Fibroblast of lung (primary cell): ENCODE data around the gene SPG11. TPM values are rescaled to one million over a fixed set of nuclear protein-coding genes. Genes with fewer than 3 reads are reported as not detected.

ENCODE experiments used
- DNase-seq, 2 donors: peaks; one replicate each; pipeline versions ENCODE4 v3.0.0 to v3.0.0-alpha.2; 2010; ENCODE audit warnings: low read depth in 2 of 2
- H2AFZ ChIP-seq: 2 replicates; pipeline ENCODE4 v1.5.1; 2012; ENCODE audit warnings: low read length, control low read depth, inconsistent platforms
- H3K27ac ChIP-seq: 2 replicates; pipeline ENCODE4 v1.5.1; 2011; ENCODE audit warnings: low read length, control low read depth; ENCODE audit not compliant: insufficient read depth
- H3K27me3 ChIP-seq: 2 replicates; pipeline ENCODE4 v1.5.1; 2011; ENCODE audit warnings: mild to moderate bottlenecking, low read length; ENCODE audit not compliant: control insufficient read depth, insufficient read depth
- H3K36me3 ChIP-seq: 2 replicates; pipeline ENCODE4 v1.5.1; 2011; ENCODE audit warnings: low read length; ENCODE audit not compliant: control insufficient read depth, insufficient read depth
- H3K4me1 ChIP-seq: 2 replicates; pipeline ENCODE4 v1.5.1; 2011; ENCODE audit warnings: low read length; ENCODE audit not compliant: control insufficient read depth, insufficient read depth; ENCODE audit errors: extremely low read depth
- H3K4me2 ChIP-seq: 2 replicates; pipeline ENCODE4 v1.5.1; 2011; ENCODE audit warnings: low read length, control low read depth; ENCODE audit not compliant: insufficient read depth; ENCODE audit errors: extremely low read depth
- H3K4me3 ChIP-seq, 4 experiments: fragments of 200-600 bp in 1 of 4; sonication (generic) in 1 of 4; replicated peaks in 1 of 4; 2 replicates each; pipeline ENCODE4 v1.5.1; 2011 to 2016; ENCODE audit warnings: low read length in 4 of 4, low read depth in 3 of 4, mild to moderate bottlenecking in 3 of 4, control low read depth in 2 of 4, inconsistent platforms in 1 of 4, mixed read lengths in 1 of 4; ENCODE audit not compliant: insufficient read depth in 1 of 4; ENCODE audit errors: control extremely low read depth in 1 of 4
- H3K79me2 ChIP-seq: 2 replicates; pipeline ENCODE4 v1.5.1; 2012; ENCODE audit warnings: mild to moderate bottlenecking, low read length, inconsistent platforms; ENCODE audit not compliant: control insufficient read depth, insufficient read depth
- H3K9ac ChIP-seq: 2 replicates; pipeline ENCODE4 v1.5.1; 2011; ENCODE audit warnings: mild to moderate bottlenecking, low read length, control low read depth; ENCODE audit not compliant: insufficient read depth
- H3K9me3 ChIP-seq: 2 replicates; pipeline ENCODE4 v1.5.1; 2012; ENCODE audit warnings: low read depth, low read length; ENCODE audit not compliant: control insufficient read depth, insufficient read depth
- H4K20me1 ChIP-seq: 2 replicates; pipeline ENCODE4 v1.5.1; 2011; ENCODE audit warnings: low read length; ENCODE audit not compliant: control insufficient read depth, insufficient read depth; ENCODE audit errors: extremely low read depth
- EZH2 ChIP-seq: IDR thresholded peaks from 2 replicates; pipeline ENCODE4 v1.5.1; 2012; ENCODE audit warnings: low read length, control low read depth, mild to moderate bottlenecking; ENCODE audit errors: missing control alignments
- polyA plus RNA-seq, 2 donors: library from polyadenylated mRNA; depleted of rRNA in 1 of 2; stranded (reverse) in 1 of 2; unstranded in 1 of 2; fragments of >200 nt; gene quantifications; 2 replicates each; pipeline ENCODE4 v1.2.1, GENCODE V29; 2011 to 2012; ENCODE audit warnings: missing spikeins in 1 of 2
- total RNA-seq: library from RNA; depleted of rRNA; stranded (reverse); fragments of >200 nt; gene quantifications from 2 replicates; pipeline ENCODE4 v1.2.1, GENCODE V29; 2014
- TF ChIP-seq, protein P1 (sequence below), 2 donors: IDR thresholded peaks in 1 of 2; conservative IDR thresholded peaks in 1 of 2; 1 replicate in 1 of 2; 2 replicates in 1 of 2; pipeline ENCODE4 v1.5.1; 2011 to 2012; ENCODE audit warnings: low read length in 2 of 2, control low read depth in 1 of 2, inconsistent platforms in 1 of 2, low read depth in 1 of 2, mild to moderate bottlenecking in 1 of 2

SPG11 gene
- total and polyA plus RNA-seq, 2 donors (not counting 1 experiment from before 2014, with no cell fraction given), result 35.6 to 95.9 TPM

DNA sequence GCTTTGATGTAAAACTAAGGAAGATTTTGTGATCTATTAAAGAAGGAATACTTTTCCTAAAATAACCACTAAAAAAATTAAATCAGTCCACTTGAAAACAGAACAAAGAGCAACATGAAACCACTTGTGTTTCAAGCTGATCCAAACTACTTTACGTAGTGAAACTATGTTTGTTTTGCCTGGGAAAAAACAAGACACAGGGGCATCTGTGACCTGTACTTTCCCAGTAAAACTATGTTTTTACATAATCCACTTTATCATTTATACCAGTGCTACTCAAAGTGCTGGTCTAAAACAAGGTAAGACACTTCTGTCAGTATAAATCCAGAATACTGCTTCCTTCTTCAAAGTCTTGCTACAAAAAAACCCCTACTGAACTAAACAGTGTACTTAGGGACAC is 56.7 kb downstream of the SPG11 start:
- Histone ChIP-seq H3K36me3 (peaks cover 3% of the 10 kb centered on the region), H2AFZ (no peak overlapping the region), H3K4me1 (no peaks in the 10 kb centered on the region), H3K4me2 (no peak overlapping the region), H3K9me3 (no peaks in the 10 kb centered on the region), H3K9ac (no peak overlapping the region), H3K79me2 (no peaks in the 10 kb centered on the region), H3K4me3 (no peak overlapping the region), H3K27me3 (no peaks in the 10 kb centered on the region), H4K20me1 (no peaks in the 10 kb centered on the region), H3K27ac (no peak overlapping the region)
- DNase-seq, result no peak
- no peak for TF ChIP-seq EZH2

GRCh38 chr15:44603126-44603525 is 60.3 kb downstream of the SPG11 start:
- Histone ChIP-seq H3K36me3 (peaks cover 3% of the 10 kb centered on the region), H3K4me2 (no peak overlapping the region), H3K27ac (no peak overlapping the region), H3K4me1 (no peaks in the 10 kb centered on the region), H3K9me3 (no peaks in the 10 kb centered on the region), H3K9ac (no peak overlapping the region), H3K27me3 (no peaks in the 10 kb centered on the region), H3K79me2 (no peaks in the 10 kb centered on the region), H2AFZ (no peak overlapping the region), H3K4me3 (no peak overlapping the region), H4K20me1 (no peaks in the 10 kb centered on the region)
- DNase-seq, result no peak
- TF ChIP-seq, protein P1, sequence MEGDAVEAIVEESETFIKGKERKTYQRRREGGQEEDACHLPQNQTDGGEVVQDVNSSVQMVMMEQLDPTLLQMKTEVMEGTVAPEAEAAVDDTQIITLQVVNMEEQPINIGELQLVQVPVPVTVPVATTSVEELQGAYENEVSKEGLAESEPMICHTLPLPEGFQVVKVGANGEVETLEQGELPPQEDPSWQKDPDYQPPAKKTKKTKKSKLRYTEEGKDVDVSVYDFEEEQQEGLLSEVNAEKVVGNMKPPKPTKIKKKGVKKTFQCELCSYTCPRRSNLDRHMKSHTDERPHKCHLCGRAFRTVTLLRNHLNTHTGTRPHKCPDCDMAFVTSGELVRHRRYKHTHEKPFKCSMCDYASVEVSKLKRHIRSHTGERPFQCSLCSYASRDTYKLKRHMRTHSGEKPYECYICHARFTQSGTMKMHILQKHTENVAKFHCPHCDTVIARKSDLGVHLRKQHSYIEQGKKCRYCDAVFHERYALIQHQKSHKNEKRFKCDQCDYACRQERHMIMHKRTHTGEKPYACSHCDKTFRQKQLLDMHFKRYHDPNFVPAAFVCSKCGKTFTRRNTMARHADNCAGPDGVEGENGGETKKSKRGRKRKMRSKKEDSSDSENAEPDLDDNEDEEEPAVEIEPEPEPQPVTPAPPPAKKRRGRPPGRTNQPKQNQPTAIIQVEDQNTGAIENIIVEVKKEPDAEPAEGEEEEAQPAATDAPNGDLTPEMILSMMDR (conservative IDR thresholded peaks at IDR 0.05 in 1 of 2, IDR thresholded peaks at IDR 0.05 in 1 of 2; ENCODE audit: low read depth in 1 of 2, low read length in 2 of 2), result no peak
- TF ChIP-seq EZH2, result no peak

GRCh38 chr15:44598892-44599291 is 64.6 kb downstream of the SPG11 start:
- Histone ChIP-seq H3K27ac (no peak overlapping the region), H3K27me3 (no peaks in the 10 kb centered on the region), H4K20me1 (no peaks in the 10 kb centered on the region), H3K4me2 (no peak overlapping the region), H3K9ac (no peak overlapping the region), H3K4me3 (no peak overlapping the region), H3K36me3 (peaks cover 4% of the 10 kb centered on the region), H3K79me2 (no peaks in the 10 kb centered on the region), H2AFZ (no peak overlapping the region), H3K9me3 (no peaks in the 10 kb centered on the region), H3K4me1 (no peaks in the 10 kb centered on the region)
- TF ChIP-seq, protein P1 (conservative IDR thresholded peaks at IDR 0.05 in 1 of 2, IDR thresholded peaks at IDR 0.05 in 1 of 2; ENCODE audit: low read depth in 1 of 2, low read length in 2 of 2), result no peak
- no peak for TF ChIP-seq EZH2
- peak; percentile 74 to 90 for DNase-seq
